Measurements from ENCODE around the gene PIP4K2A. TPM values are rescaled to one million over a fixed set of nuclear protein-coding genes. Genes with fewer than 3 reads are reported as not detected.

The PIP4K2A gene
- total RNA-seq, 4 donors from 2014 or later: 2.6 to 14.9 (median 12.4) TPM

DNA sequence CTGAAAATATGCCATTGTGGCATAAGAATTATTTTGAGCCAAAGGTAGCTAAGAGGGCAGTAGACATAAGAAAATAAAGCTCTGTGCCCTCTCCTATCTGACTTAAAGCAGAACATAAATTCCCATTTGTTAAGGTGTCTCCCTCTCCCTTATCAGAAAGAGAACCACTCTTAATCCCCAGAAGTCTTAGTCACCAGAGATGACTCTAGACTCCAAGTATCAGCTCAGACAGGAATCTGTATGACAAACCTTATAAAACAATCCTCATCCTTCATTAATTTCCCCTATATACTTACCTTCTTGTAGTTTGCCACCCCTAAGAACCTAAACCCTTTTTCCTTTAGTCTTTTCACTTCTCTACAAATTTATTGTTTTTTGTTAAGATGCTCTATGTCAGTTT lies 21.8 kb upstream of the PIP4K2A start:
- Histone ChIP-seq H3K4me1 (no peaks in the 10 kb centered on the region), H3K27me3 (no peaks in the 10 kb centered on the region), H3K9me3 (no peaks in the 10 kb centered on the region), H3K36me3 (no peaks in the 10 kb centered on the region), H3K27ac (no peak overlapping the region), H3K4me3 (no peak overlapping the region)
- intact Hi-C loops (cut with DNase I; ENCODE audit: low total_unique reads) (no loop called here), in situ Hi-C loops (cut with MboI; ENCODE audit: low pct_ligation_motif_present in 1 of 4, low pct_unique_long_range_greater_than_20kb in 1 of 4, low sequenced_read_pairs in 3 of 4) (no loop called here)
- no peak for DNase-seq
- no peak for TF ChIP-seq POLR2AphosphoS5 (IDR thresholded peaks at IDR 0.05)
- no peak for TF ChIP-seq EP300 (IDR thresholded peaks at IDR 0.05; ENCODE audit: low read depth)
- TF ChIP-seq POLR2A (IDR thresholded peaks at IDR 0.05): no peak
- TF ChIP-seq, protein P1, sequence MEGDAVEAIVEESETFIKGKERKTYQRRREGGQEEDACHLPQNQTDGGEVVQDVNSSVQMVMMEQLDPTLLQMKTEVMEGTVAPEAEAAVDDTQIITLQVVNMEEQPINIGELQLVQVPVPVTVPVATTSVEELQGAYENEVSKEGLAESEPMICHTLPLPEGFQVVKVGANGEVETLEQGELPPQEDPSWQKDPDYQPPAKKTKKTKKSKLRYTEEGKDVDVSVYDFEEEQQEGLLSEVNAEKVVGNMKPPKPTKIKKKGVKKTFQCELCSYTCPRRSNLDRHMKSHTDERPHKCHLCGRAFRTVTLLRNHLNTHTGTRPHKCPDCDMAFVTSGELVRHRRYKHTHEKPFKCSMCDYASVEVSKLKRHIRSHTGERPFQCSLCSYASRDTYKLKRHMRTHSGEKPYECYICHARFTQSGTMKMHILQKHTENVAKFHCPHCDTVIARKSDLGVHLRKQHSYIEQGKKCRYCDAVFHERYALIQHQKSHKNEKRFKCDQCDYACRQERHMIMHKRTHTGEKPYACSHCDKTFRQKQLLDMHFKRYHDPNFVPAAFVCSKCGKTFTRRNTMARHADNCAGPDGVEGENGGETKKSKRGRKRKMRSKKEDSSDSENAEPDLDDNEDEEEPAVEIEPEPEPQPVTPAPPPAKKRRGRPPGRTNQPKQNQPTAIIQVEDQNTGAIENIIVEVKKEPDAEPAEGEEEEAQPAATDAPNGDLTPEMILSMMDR (IDR thresholded peaks at IDR 0.05): no peak

DNA sequence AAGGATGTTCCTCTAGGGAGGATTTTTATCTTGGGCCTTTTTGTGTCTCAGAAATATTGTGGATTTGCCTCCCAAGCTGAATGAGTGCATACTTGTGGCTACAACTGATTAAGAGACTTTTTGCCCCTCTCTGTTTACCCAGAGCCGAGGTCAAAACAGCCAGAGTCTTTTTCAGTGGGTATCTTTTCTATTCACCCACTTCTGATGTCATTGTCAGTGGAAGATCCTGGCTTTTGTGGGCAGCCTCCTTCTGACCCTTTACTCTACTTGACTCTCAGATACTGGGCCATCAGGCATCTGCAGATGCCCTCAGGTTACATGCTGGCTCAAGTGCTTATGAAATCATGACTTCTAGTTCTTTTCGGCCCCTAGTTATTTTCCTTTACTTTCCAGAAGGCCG lies 19.6 kb upstream of the PIP4K2A start:
- no peaks in the 10 kb centered on the region for H3K36me3 ChIP-seq
- H3K4me3 ChIP-seq: no peak overlapping the region
- no peaks in the 10 kb centered on the region for H3K27me3 ChIP-seq
- DNase-seq: no peak
- H3K9me3 ChIP-seq: no peaks in the 10 kb centered on the region
- no peaks in the 10 kb centered on the region for H3K4me1 ChIP-seq
- TF ChIP-seq EP300 (IDR thresholded peaks at IDR 0.05; ENCODE audit: low read depth) (no peak), POLR2A (IDR thresholded peaks at IDR 0.05) (no peak), POLR2AphosphoS5 (IDR thresholded peaks at IDR 0.05) (no peak)
- TF ChIP-seq, protein P1 (IDR thresholded peaks at IDR 0.05): no peak
- in situ Hi-C loops (cut with MboI; ENCODE audit: low pct_ligation_motif_present in 1 of 4, low pct_unique_long_range_greater_than_20kb in 1 of 4, low sequenced_read_pairs in 3 of 4) (no loop called here), intact Hi-C loops (cut with DNase I; ENCODE audit: low total_unique reads) (no loop called here)
- WGBS, 2 donors (ENCODE audit: low coverage in 1 of 2): 91 to 94% methylated on average over 2 to 3 of the region's 3 CpGs
- no peak overlapping the region for H3K27ac ChIP-seq

DNA sequence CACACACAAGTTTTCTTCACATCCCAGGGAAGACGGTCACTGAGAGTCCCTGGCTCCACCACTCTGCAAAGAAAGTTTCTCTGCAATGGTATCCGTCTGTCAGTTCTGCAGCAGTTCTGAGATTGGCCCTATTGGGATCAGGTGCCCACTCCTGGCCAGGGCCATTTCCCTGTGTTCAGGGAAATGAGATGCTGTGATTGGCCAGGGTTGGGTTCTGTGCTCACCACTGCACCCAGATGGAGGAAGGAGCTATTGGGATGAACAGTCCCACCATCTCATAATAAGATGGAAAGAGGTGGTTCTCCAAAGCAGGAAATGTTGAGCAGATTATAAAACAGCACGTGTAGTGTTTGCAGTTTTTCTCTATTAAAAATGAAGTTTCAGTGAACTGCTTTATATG lies 13.3 kb upstream of the PIP4K2A start:
- TF ChIP-seq POLR2A (IDR thresholded peaks at IDR 0.05): no peak
- TF ChIP-seq EP300 (IDR thresholded peaks at IDR 0.05; ENCODE audit: low read depth): no peak
- TF ChIP-seq, protein P1 (IDR thresholded peaks at IDR 0.05): no peak
- TF ChIP-seq POLR2AphosphoS5 (IDR thresholded peaks at IDR 0.05): no peak
- intact Hi-C loops (cut with DNase I; ENCODE audit: low total_unique reads): loop anchor here (5.0 kb wide), 1 partner anchor 1805 kb away; no protein-coding TSS in a partner anchor
- in situ Hi-C loops (cut with MboI; ENCODE audit: low pct_ligation_motif_present in 1 of 4, low pct_unique_long_range_greater_than_20kb in 1 of 4, low sequenced_read_pairs in 3 of 4): no loop called here
- H3K4me1 ChIP-seq: no peaks in the 10 kb centered on the region
- WGBS, 2 donors (ENCODE audit: low coverage in 1 of 2): 33 to 70% methylated on average over 1 to 3 of the region's 3 CpGs
- DNase-seq: no peak
- H3K4me3 ChIP-seq: no peak overlapping the region
- no peaks in the 10 kb centered on the region for H3K36me3 ChIP-seq
- no peaks in the 10 kb centered on the region for H3K27me3 ChIP-seq
- H3K9me3 ChIP-seq: no peaks in the 10 kb centered on the region
- H3K27ac ChIP-seq: no peak overlapping the region

DNA sequence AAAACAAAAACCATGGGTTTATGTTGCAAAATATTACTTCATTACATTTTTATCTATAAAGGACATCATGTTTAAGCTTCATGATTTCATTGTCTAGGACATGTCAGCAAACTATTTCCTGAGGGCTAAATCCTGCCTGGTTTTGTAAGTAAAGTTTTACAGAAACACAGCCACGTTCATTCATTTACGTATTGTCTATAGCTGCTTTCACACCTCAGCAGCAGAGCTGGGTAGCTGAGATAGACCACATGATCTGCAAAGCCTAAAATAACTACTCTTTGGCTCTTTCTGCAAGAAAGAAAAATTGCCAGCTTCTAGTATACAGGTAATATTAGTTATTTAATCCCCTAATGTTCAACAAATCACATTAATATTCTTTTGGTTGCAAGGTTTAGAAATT lies 12.7 kb upstream of the PIP4K2A start:
- TF ChIP-seq POLR2AphosphoS5 (IDR thresholded peaks at IDR 0.05) (no peak), EP300 (IDR thresholded peaks at IDR 0.05; ENCODE audit: low read depth) (no peak), POLR2A (IDR thresholded peaks at IDR 0.05) (no peak)
- TF ChIP-seq, protein P1 (IDR thresholded peaks at IDR 0.05): no peak
- H3K27me3 ChIP-seq: no peaks in the 10 kb centered on the region
- no peak for DNase-seq
- H3K4me3 ChIP-seq: no peak overlapping the region
- H3K4me1 ChIP-seq: no peaks in the 10 kb centered on the region
- H3K9me3 ChIP-seq: no peaks in the 10 kb centered on the region
- in situ Hi-C loops (cut with MboI; ENCODE audit: low pct_ligation_motif_present in 1 of 4, low pct_unique_long_range_greater_than_20kb in 1 of 4, low sequenced_read_pairs in 3 of 4) (no loop called here), intact Hi-C loops (cut with DNase I; ENCODE audit: low total_unique reads) (loop anchor here (5.0 kb wide), 1 partner anchor 1805 kb away; no protein-coding TSS in a partner anchor)
- no peak overlapping the region for H3K27ac ChIP-seq
- 48% methylated on average over 2 of the region's 2 CpGs; no CpG with 5 or more reads in 1 of the 2 donors for WGBS, 2 donors (ENCODE audit: low coverage in 1 of 2)
- no peaks in the 10 kb centered on the region for H3K36me3 ChIP-seq
